Panc1 (cell line): Measurements from ENCODE around the gene FRS2. TPM values are rescaled to one million over a fixed set of nuclear protein-coding genes. Genes with fewer than 3 reads are reported as not detected.
A peak's percentile ranks its signal among the peaks of the same experiment; 100 is the strongest.

Experiments
- ATAC-seq: fragments of 200-7000 bp; cut with Tn5 transposase; 2 replicates; pipeline ENCODE4 v1.9.1; 2020; ENCODE audit warnings: mild to moderate bottlenecking, moderate library complexity
- BruUV-seq: library from RNA; stranded (reverse); fragments of 400-500 nt; replicated peaks from 2 replicates; lab custom pipeline; 2021; lab: Mats Ljungman, UMichigan
- CTCF ChIA-PET: fragments of 300-600 bp; sonication (Branson Sonifier 250); formaldehyde crosslinking; loops from one replicate; lab custom pipeline; 2022; ENCODE audit warnings: antibody characterized with exemption; lab: Charles Lee
- POLR2A ChIA-PET: fragments of 300-600 bp; sonication (Branson Sonifier 250); formaldehyde crosslinking; loops from one replicate; lab custom pipeline; 2022; ENCODE audit warnings: antibody characterized with exemption; lab: Charles Lee
- DNase-seq: peaks from one replicate; pipeline ENCODE4 v3.0.0-alpha.2; 2010; ENCODE audit warnings: low read depth, low spot score
- H3K27ac ChIP-seq: 2 replicates; pipeline ENCODE4 v1.5.1; 2011; ENCODE audit warnings: mild to moderate bottlenecking, low read length, inconsistent platforms
- H3K27me3 ChIP-seq: fragments of 200-500 bp; sonication (Bioruptor generic); 2 replicates; pipeline ENCODE4 v1.6.0; 2014; ENCODE audit warnings: low read length, inconsistent platforms; ENCODE audit not compliant: control insufficient read depth, insufficient read depth
- H3K36me3 ChIP-seq: fragments of 200-500 bp; sonication (Bioruptor generic); 2 replicates; pipeline ENCODE4 v1.5.1; 2014; ENCODE audit warnings: inconsistent platforms, mild to moderate bottlenecking, low read length, moderate library complexity; ENCODE audit not compliant: control insufficient read depth, insufficient read depth
- H3K4me1 ChIP-seq: 2 replicates; pipeline ENCODE4 v1.5.1; 2011; ENCODE audit warnings: inconsistent platforms, mild to moderate bottlenecking, low read length, moderate library complexity; ENCODE audit not compliant: control insufficient read depth, insufficient read depth
- H3K4me3 ChIP-seq, 2 experiments: 2 replicates each; pipeline ENCODE4 v1.5.1; 2011 to 2012; ENCODE audit warnings: low read depth in 2 of 2, low read length in 2 of 2, mild to moderate bottlenecking in 2 of 2, inconsistent platforms in 1 of 2, moderate library complexity in 1 of 2
- H3K9me3 ChIP-seq: fragments of 200-500 bp; sonication (Bioruptor generic); 2 replicates; pipeline ENCODE4 v1.5.1; 2014; ENCODE audit warnings: low read depth, mild to moderate bottlenecking, inconsistent platforms, low read length, moderate library complexity; ENCODE audit not compliant: control insufficient read depth, insufficient read depth
- POLR2AphosphoS5 ChIP-seq: IDR thresholded peaks from 2 replicates; pipeline ENCODE4 v1.6.1; 2012; ENCODE audit warnings: mild to moderate bottlenecking, low read depth, low read length, moderate library complexity
- SIN3A ChIP-seq: IDR thresholded peaks from 2 replicates; pipeline ENCODE4 v1.6.1; 2012; ENCODE audit warnings: low read depth, mild to moderate bottlenecking, low read length, moderate library complexity, borderline replicate concordance; ENCODE audit not compliant: insufficient read depth
- TCF7L2 ChIP-seq: IDR thresholded peaks from 2 replicates; pipeline ENCODE4 v1.6.1; 2011; ENCODE audit warnings: mild to moderate bottlenecking, low read depth, low read length, inconsistent platforms
- in situ Hi-C: cut with HindIII; loops from 2 replicates; pipeline ENCODE4 v1.10.0; 2016; ENCODE audit warnings: low sequenced_read_pairs, low pct_unique_long_range_greater_than_20kb
- intact Hi-C: fragments of 100-400 bp; cut with micrococcal nuclease; formaldehyde crosslinking; loops from one replicate; pipeline ENCODE4 v1.10.0; 2022; ENCODE audit not compliant: unreplicated experiment
- total RNA-seq: library from RNA; stranded (reverse); gene quantifications from one replicate; pipeline ENCODE4 v1.2.1, GENCODE V29; 2021; ENCODE audit not compliant: unreplicated experiment
- TF ChIP-seq, protein P1 (sequence below): fragments of 450-650 bp; IDR thresholded peaks from 2 replicates; pipeline ENCODE4 v1.5.1; 2017; ENCODE audit warnings: mild to moderate bottlenecking
- TF ChIP-seq, protein P2 (sequence below), 2 experiments: IDR thresholded peaks; 2 replicates each; pipeline ENCODE4 v1.6.1; 2011 to 2012; ENCODE audit warnings: low read depth in 2 of 2, control low read depth in 1 of 2, low read length in 1 of 2, mild to moderate bottlenecking in 1 of 2, moderate library complexity in 1 of 2; ENCODE audit not compliant: insufficient read depth in 1 of 2

The FRS2 gene
- total RNA-seq, 1 experiment from 2014 or later, result 26.6 TPM

DNA sequence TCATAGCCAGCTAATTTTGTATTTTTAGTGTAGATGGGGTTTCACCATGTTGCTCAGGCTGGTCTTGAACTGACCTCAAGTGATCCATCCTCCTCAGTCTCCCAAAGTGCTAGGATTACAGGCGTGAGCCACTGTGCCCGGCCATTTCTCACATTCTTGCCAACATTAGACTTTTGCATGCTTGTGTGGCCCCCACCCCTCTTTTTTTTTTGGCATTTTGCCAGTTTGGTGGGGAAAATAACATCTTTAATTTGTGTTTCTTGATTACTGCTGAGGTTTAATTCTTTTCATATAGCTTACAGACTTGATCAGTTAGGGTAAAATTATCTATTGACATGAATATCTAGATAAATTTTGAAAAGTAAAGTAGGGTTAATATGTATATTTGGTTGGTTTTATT is 118.9 kb downstream of the FRS2 start:
- in situ Hi-C loops, result loop anchor here (25.0 kb wide), 1 partner anchor 102 kb away; no protein-coding TSS in a partner anchor
- no TSS peak for BruUV-seq
- no peak overlapping the region for H3K4me3 ChIP-seq
- DNase-seq (no peak), ATAC-seq (no peak)
- ChIA-PET CTCF (no interaction called here), POLR2A (interaction anchor here (0.6 kb wide), 1 partner anchor 229 kb away, joined by 3 read pairs; no protein-coding TSS in a partner anchor)
- intact Hi-C loops, result no loop called here
- no peak for TF ChIP-seq POLR2AphosphoS5
- TF ChIP-seq, protein P1, sequence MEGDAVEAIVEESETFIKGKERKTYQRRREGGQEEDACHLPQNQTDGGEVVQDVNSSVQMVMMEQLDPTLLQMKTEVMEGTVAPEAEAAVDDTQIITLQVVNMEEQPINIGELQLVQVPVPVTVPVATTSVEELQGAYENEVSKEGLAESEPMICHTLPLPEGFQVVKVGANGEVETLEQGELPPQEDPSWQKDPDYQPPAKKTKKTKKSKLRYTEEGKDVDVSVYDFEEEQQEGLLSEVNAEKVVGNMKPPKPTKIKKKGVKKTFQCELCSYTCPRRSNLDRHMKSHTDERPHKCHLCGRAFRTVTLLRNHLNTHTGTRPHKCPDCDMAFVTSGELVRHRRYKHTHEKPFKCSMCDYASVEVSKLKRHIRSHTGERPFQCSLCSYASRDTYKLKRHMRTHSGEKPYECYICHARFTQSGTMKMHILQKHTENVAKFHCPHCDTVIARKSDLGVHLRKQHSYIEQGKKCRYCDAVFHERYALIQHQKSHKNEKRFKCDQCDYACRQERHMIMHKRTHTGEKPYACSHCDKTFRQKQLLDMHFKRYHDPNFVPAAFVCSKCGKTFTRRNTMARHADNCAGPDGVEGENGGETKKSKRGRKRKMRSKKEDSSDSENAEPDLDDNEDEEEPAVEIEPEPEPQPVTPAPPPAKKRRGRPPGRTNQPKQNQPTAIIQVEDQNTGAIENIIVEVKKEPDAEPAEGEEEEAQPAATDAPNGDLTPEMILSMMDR, result no peak
- TF ChIP-seq, protein P2, sequence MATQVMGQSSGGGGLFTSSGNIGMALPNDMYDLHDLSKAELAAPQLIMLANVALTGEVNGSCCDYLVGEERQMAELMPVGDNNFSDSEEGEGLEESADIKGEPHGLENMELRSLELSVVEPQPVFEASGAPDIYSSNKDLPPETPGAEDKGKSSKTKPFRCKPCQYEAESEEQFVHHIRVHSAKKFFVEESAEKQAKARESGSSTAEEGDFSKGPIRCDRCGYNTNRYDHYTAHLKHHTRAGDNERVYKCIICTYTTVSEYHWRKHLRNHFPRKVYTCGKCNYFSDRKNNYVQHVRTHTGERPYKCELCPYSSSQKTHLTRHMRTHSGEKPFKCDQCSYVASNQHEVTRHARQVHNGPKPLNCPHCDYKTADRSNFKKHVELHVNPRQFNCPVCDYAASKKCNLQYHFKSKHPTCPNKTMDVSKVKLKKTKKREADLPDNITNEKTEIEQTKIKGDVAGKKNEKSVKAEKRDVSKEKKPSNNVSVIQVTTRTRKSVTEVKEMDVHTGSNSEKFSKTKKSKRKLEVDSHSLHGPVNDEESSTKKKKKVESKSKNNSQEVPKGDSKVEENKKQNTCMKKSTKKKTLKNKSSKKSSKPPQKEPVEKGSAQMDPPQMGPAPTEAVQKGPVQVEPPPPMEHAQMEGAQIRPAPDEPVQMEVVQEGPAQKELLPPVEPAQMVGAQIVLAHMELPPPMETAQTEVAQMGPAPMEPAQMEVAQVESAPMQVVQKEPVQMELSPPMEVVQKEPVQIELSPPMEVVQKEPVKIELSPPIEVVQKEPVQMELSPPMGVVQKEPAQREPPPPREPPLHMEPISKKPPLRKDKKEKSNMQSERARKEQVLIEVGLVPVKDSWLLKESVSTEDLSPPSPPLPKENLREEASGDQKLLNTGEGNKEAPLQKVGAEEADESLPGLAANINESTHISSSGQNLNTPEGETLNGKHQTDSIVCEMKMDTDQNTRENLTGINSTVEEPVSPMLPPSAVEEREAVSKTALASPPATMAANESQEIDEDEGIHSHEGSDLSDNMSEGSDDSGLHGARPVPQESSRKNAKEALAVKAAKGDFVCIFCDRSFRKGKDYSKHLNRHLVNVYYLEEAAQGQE (IDR thresholded peaks at IDR 0.05; ENCODE audit: insufficient read depth in 1 of 2, low read depth in 2 of 2, low read length in 1 of 2), result no peak
- no peak for TF ChIP-seq SIN3A
- TF ChIP-seq TCF7L2, result no peak
- H3K27me3 ChIP-seq, result no peaks in the 10 kb centered on the region
- H3K4me1 ChIP-seq, result no peaks in the 10 kb centered on the region
- H3K9me3 ChIP-seq, result no peaks in the 10 kb centered on the region
- peaks cover 63% of the 10 kb centered on the region for H3K36me3 ChIP-seq
- H3K27ac ChIP-seq, result no peak overlapping the region

DNA sequence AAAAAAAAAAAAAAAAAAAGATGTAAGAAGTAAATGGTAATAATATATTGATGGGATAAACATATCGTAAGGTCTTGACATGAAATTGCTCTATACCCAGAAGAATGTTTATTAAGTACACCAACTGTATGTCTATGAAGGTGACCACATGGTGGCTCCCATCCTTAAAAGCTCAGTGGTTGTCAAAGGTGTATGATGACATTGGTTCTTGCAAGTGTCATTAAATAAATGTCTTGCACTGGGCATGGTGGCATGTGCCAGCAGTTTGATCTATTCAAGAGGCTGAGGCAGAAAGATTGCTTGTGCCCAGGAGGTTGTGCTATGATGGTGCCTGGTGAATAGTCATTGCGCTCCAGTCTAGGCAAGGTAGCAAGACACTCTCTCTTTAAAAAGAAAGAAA is 125.5 kb downstream of the FRS2 start:
- intact Hi-C loops (no loop called here), in situ Hi-C loops (loop anchor here (25.0 kb wide), 1 partner anchor 108 kb away; no protein-coding TSS in a partner anchor)
- Histone ChIP-seq H3K27me3 (no peaks in the 10 kb centered on the region), H3K4me3 (no peak overlapping the region), H3K36me3 (peaks cover 79% of the 10 kb centered on the region), H3K27ac (no peak overlapping the region), H3K4me1 (no peaks in the 10 kb centered on the region), H3K9me3 (no peaks in the 10 kb centered on the region)
- ChIA-PET POLR2A (no interaction called here), CTCF (interaction anchor here (0.6 to 0.7 kb wide), 2 partner anchors 143 to 275 kb away, joined by 5 to 7 read pairs; no protein-coding TSS in a partner anchor)
- DNase-seq, result no peak
- no TSS peak for BruUV-seq
- no peak for ATAC-seq
- no peak for TF ChIP-seq POLR2AphosphoS5
- TF ChIP-seq, protein P1, result peak; percentile 22; the same call in 1 of the 2 replicates
